GM15510 (cell line): ENCODE results near the gene FOXJ3.

Experiments
- POLR2A ChIP-seq: IDR thresholded peaks from 3 replicates; pipeline ENCODE4 v1.6.1; 2011; ENCODE audit warnings: borderline replicate concordance; ENCODE audit not compliant: insufficient read length; ENCODE audit errors: extremely low read depth

FOXJ3 gene

GRCh38 chr1:42178249-42178648, 156.8 kb downstream of the FOXJ3 start:
- no peak for TF ChIP-seq POLR2A

GRCh38 chr1:42177541-42177981, 157.5 kb downstream of the FOXJ3 start:
- TF ChIP-seq POLR2A: no peak

GRCh38 chr1:42176902-42177519, 158.0 kb downstream of the FOXJ3 start:
- TF ChIP-seq POLR2A: no peak

GRCh38 chr1:42175314-42176054, 159.6 kb downstream of the FOXJ3 start:
- no peak for TF ChIP-seq POLR2A

- TF ChIP-seq POLR2A: no peak
These were observed 160.9 kb downstream of the FOXJ3 start for GRCh38 chr1:42173961-42174735.

GRCh38 chr1:42173155-42173933, 161.7 kb downstream of the FOXJ3 start:
- no peak for TF ChIP-seq POLR2A

GRCh38 chr1:42172381-42173133, 162.5 kb downstream of the FOXJ3 start:
- no peak for TF ChIP-seq POLR2A

GRCh38 chr1:42171679-42172266, 163.3 kb downstream of the FOXJ3 start:
- no peak for TF ChIP-seq POLR2A

GRCh38 chr1:42170779-42171621, 164.0 kb downstream of the FOXJ3 start:
- TF ChIP-seq POLR2A: no peak

GRCh38 chr1:42168763-42169162, 166.3 kb downstream of the FOXJ3 start:
- no peak for TF ChIP-seq POLR2A

GRCh38 chr1:42168391-42168670, 166.7 kb downstream of the FOXJ3 start:
- no peak for TF ChIP-seq POLR2A

GRCh38 chr1:42167611-42168390, 167.2 kb downstream of the FOXJ3 start:
- no peak for TF ChIP-seq POLR2A
